Measurements from ENCODE around the gene LARP4B. TPM values are rescaled to one million over a fixed set of nuclear protein-coding genes. Genes with fewer than 3 reads are reported as not detected.
A peak's percentile ranks its signal among the peaks of the same experiment; 100 is the strongest.

Gene LARP4B
- total RNA-seq, 1 donor from 2014 or later = 58.4 TPM

- H3K4me3 ChIP-seq (ENCODE audit: low read depth, low read length) = no peak overlapping the region
- DNase-seq (ENCODE audit: low read depth) = no peak
- TF ChIP-seq CTCF (conservative IDR thresholded peaks at IDR 0.05; ENCODE audit: low read depth, low read length) = no peak
Observed at GRCh38 chr10:818526-819220, 112.8 kb downstream of the LARP4B start.

GRCh38 chr10:818010-818409, 113.5 kb downstream of the LARP4B start:
- no peak for DNase-seq (ENCODE audit: low read depth)
- TF ChIP-seq CTCF (conservative IDR thresholded peaks at IDR 0.05; ENCODE audit: low read depth, low read length) = no peak
- no peak overlapping the region for H3K4me3 ChIP-seq (ENCODE audit: low read depth, low read length)

GRCh38 chr10:817371-817770, 114.1 kb downstream of the LARP4B start:
- no peak overlapping the region for H3K4me3 ChIP-seq (ENCODE audit: low read depth, low read length)
- no peak for DNase-seq (ENCODE audit: low read depth)
- TF ChIP-seq CTCF (conservative IDR thresholded peaks at IDR 0.05; ENCODE audit: low read depth, low read length) = no peak

GRCh38 chr10:816958-817357, 114.5 kb downstream of the LARP4B start:
- no peak for TF ChIP-seq CTCF (conservative IDR thresholded peaks at IDR 0.05; ENCODE audit: low read depth, low read length)
- no peak overlapping the region for H3K4me3 ChIP-seq (ENCODE audit: low read depth, low read length)
- no peak for DNase-seq (ENCODE audit: low read depth)

GRCh38 chr10:816091-816477, 115.4 kb downstream of the LARP4B start:
- no peak for TF ChIP-seq CTCF (conservative IDR thresholded peaks at IDR 0.05; ENCODE audit: low read depth, low read length)
- H3K4me3 ChIP-seq (ENCODE audit: low read depth, low read length) = no peak overlapping the region
- DNase-seq (ENCODE audit: low read depth) = no peak

- H3K4me3 ChIP-seq (ENCODE audit: low read depth, low read length) = no peak overlapping the region
- no peak for DNase-seq (ENCODE audit: low read depth)
- TF ChIP-seq CTCF (conservative IDR thresholded peaks at IDR 0.05; ENCODE audit: low read depth, low read length) = peak; percentile 22
Observed at GRCh38 chr10:815338-816090, 116.0 kb downstream of the LARP4B start.
